Type B pancreatic cell (in vitro differentiated cells): ENCODE results near the gene ATG16L2. TPM values are rescaled to one million over a fixed set of nuclear protein-coding genes. Genes with fewer than 3 reads are reported as not detected.

ENCODE experiments used
- DNase-seq: peaks from one replicate; pipeline ENCODE4 v3.0.0; 2021; ENCODE audit warnings: mixed read lengths; ENCODE audit not compliant: unreplicated experiment; ENCODE audit errors: extremely low spot score
- H3K27ac Mint-ChIP-seq: 2 replicates; pipeline ENCODE4 v1.8.0; 2021; ENCODE audit warnings: mild to moderate bottlenecking, mixed read lengths
- H3K27me3 Mint-ChIP-seq: 2 replicates; pipeline ENCODE4 v1.8.0; 2021; ENCODE audit warnings: mixed read lengths
- H3K36me3 Mint-ChIP-seq: 2 replicates; pipeline ENCODE4 v1.8.0; 2021; ENCODE audit warnings: mixed read lengths
- H3K4me1 Mint-ChIP-seq: one replicate; pipeline ENCODE4 v1.8.0; 2021; ENCODE audit warnings: mixed read lengths; ENCODE audit not compliant: unreplicated experiment
- H3K4me3 Mint-ChIP-seq: 2 replicates; pipeline ENCODE4 v1.8.0; 2021; ENCODE audit warnings: mild to moderate bottlenecking, mixed read lengths
- H3K9me3 Mint-ChIP-seq: 2 replicates; pipeline ENCODE4 v1.8.0; 2021; ENCODE audit warnings: mixed read lengths
- CTCF ChIP-seq: fragments of 200-600 bp; sonication (generic); conservative IDR thresholded peaks from 2 replicates; pipeline ENCODE4 v1.5.0; 2021; ENCODE audit warnings: antibody characterized with exemption, mild to moderate bottlenecking
- total RNA-seq: library from RNA; stranded (reverse); gene quantifications from 2 replicates; pipeline ENCODE4 v1.2.1, GENCODE V29; 2021; ENCODE audit warnings: low replicate concordance

Gene ATG16L2
- total RNA-seq, 1 donor from 2014 or later: 29.5 TPM

GRCh38 chr11:72832301-72833082 is 18.3 kb downstream of the ATG16L2 start:
- H3K4me3 Mint-ChIP-seq: no peak overlapping the region
- no peak for TF ChIP-seq CTCF
- no peak for DNase-seq
- H3K27me3 Mint-ChIP-seq: no peaks in the 10 kb centered on the region
- H3K9me3 Mint-ChIP-seq: no peaks in the 10 kb centered on the region
- peaks cover 3% of the 10 kb centered on the region for H3K36me3 Mint-ChIP-seq
- H3K27ac Mint-ChIP-seq: peak overlapping the region; percentile 54
- H3K4me1 Mint-ChIP-seq: peaks cover 19% of the 10 kb centered on the region

GRCh38 chr11:72833083-72833733 is 19.0 kb downstream of the ATG16L2 start:
- Mint-ChIP-seq H3K27ac (no peak overlapping the region), H3K9me3 (no peaks in the 10 kb centered on the region)
- TF ChIP-seq CTCF: no peak

GRCh38 chr11:72833811-72834493 is 19.7 kb downstream of the ATG16L2 start:
- no peak for DNase-seq
- no peak for TF ChIP-seq CTCF
- H3K36me3 Mint-ChIP-seq: peaks cover 7% of the 10 kb centered on the region
- H3K27ac Mint-ChIP-seq: no peak overlapping the region
- H3K9me3 Mint-ChIP-seq: no peaks in the 10 kb centered on the region
- no peaks in the 10 kb centered on the region for H3K27me3 Mint-ChIP-seq
- H3K4me1 Mint-ChIP-seq: peaks cover 19% of the 10 kb centered on the region
- no peak overlapping the region for H3K4me3 Mint-ChIP-seq

More at GRCh38 chr11:72833083-72833733, 19.0 kb downstream of the ATG16L2 start:
- Mint-ChIP-seq H3K27me3 (no peaks in the 10 kb centered on the region), H3K4me3 (no peak overlapping the region), H3K36me3 (peaks cover 3% of the 10 kb centered on the region), H3K4me1 (peaks cover 19% of the 10 kb centered on the region)
- DNase-seq: no peak

- Mint-ChIP-seq H3K4me3 (no peak overlapping the region), H3K36me3 (peaks cover 16% of the 10 kb centered on the region), H3K27ac (peak overlapping the region; percentile 40), H3K4me1 (peaks cover 19% of the 10 kb centered on the region), H3K9me3 (no peaks in the 10 kb centered on the region), H3K27me3 (no peaks in the 10 kb centered on the region)
- TF ChIP-seq CTCF: no peak
- no peak for DNase-seq
Measured at GRCh38 chr11:72834905-72835304, 20.7 kb downstream of the ATG16L2 start.

GRCh38 chr11:72836111-72836510 is 21.9 kb downstream of the ATG16L2 start:
- Mint-ChIP-seq H3K27me3 (no peaks in the 10 kb centered on the region), H3K4me3 (no peak overlapping the region), H3K27ac (no peak overlapping the region), H3K4me1 (peaks cover 19% of the 10 kb centered on the region), H3K36me3 (peaks cover 23% of the 10 kb centered on the region), H3K9me3 (no peaks in the 10 kb centered on the region)
- no peak for TF ChIP-seq CTCF
- DNase-seq: no peak
